ENCODE measurements around the gene SLFN5.
"Not testable (repeated sequence)": the region's sequence is repeated elsewhere in the genome, so short reads cannot be mapped to it uniquely, and the experiment has no call there.

Gene SLFN5

DNA sequence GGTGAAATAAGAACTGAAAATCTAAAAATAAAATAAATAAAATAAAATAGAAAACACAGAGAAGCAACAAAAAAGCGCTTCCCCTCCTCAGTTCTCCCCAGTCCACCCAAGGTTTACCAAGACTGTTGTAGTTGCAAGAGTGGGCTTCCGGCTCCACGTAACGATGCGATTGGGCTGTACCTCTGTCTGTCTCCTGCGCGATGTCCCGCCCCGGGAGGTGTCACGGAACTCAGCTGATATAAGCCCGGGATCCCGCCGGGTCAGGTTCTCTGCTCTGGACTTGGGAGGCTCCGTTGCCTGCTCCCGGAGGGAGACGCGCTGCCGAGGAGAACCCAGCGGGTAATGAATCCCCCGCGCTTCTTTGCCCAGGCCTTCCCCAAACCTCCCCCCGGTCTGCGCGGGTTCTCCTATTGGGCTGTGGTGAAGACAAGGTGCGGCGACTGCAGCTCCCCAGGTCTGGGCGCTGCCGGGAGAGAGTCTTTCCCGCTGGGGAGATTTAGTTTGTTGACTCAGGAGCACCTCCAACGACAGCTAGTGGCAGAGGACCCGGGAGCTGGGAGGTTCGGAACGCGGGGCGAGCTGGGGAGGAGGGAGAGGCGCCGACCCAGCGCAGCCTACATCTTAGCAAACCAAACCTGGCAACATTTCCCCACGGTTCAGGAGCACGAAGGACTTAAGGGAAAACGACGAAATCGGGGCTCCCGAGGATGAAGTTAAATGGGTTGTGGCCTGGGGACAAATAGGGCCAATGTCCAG is at the start of gene SLFN5:
Gene SLFN5 (plus strand): TSS at position 268 of the 756 bp plus-strand sequence. CDS start 15,619 bp downstream, outside the sequence.
- DNase-seq (ENCODE audit: low read depth) = peak; percentile 87

DNA sequence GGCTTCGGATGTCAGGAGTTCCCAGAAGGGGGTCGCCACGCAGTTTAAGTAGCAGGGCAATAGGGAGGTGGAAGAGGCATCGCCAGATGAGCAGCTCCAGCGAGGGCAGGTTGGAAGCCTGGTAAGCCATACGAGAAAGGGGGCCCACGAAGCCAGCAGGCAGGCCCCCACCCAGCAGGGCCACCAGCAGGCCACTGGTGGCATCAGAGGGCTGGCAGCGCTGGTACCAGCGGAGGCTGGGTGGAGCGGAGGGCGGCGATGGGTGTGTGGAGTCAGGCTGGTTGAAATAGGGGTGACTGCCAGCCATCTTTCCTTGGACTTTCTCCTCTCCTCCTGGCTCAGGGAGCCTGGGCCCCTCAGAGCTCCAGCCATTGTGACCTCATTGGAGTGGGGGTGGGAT is 48.9 kb upstream of the SLFN5 start, which contains the start of gene SLC35G3:
Gene SLC35G3 (minus strand): TSS at position 393 of the 400 bp plus-strand sequence. CDS start 86 bp downstream, at position 307.
- not testable (repeated sequence) for DNase-seq (ENCODE audit: low read depth)

DNA sequence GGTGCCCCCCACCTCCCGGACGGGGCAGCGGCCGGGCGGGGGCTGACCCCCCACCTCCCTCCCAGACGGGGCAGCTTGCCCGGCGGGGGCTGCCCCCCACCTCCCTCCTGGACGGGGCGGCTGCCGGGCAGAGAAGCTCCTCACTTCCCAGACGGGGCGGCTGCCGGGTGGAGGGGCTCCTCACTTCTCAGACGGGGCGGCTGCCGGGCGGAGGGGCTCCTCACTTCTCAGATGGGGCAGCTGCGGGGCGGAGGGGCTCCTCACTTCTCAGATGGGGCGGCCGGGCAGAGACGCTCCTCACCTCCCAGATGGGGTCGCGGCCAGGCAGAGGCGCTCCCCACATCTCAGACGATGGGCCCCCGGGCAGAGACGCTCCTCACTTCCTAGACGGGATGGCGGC is 47.8 kb upstream of the SLFN5 start:
- DNase-seq (ENCODE audit: low read depth) = not testable (repeated sequence)

DNA sequence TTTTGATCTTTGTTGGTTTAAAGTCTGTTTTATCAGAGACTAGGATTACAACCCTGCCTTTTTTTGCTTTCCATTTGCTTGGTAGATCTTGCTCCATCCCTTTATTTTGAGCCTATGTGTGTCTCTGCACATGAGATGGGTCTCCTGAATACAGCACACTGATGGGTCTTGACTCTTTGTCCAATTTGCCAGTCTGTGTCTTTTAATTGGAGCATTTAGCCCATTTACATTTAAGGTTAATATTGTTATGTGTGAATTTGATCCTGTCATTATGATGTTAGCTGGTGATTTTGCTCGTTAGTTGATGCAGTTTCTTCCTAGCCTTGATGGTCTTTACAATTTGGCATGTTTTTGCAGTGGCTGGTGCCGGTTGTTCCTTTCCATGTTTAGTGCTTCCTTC is 40.3 kb upstream of the SLFN5 start:
- DNase-seq (ENCODE audit: low read depth) = not testable (repeated sequence)

DNA sequence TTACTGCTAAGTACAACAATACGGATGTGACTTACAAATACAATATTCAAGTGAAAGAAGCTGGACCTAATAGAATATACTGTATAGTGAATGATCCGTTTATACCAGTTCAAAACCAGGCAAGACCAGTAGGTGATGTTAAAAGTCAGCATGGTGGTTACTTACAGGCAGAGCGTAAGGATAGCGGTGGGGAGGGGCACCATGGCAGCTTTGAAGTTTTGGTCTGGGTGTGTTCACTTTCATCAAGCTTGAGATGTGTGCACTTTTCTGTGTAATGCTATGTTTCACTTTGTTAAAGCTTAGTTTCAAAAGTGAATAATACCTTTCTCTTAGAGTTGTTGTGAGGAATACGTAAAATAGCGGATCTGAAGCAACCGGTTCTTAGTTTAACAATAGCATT is 32.1 kb upstream of the SLFN5 start:
- DNase-seq (ENCODE audit: low read depth) = no peak

DNA sequence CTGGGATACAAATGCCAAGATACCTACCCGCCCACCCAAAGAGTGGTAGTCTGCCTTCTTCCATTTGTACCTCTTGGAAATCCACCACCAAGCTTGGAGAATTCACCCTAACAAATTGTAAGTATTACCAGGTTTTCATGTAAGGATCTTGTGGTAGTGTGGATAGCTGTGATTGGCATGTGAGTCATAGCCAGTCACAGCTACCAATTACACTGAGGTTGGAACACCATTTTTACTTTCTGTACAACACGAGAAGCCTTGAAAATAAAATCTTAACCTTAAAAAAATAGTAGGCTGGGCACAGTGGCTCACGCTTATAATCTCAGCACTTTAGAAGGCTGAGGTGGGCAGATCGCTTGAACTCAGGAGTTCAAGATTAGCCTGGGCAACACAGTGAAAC is 30.2 kb upstream of the SLFN5 start:
- no peak for DNase-seq (ENCODE audit: low read depth)

DNA sequence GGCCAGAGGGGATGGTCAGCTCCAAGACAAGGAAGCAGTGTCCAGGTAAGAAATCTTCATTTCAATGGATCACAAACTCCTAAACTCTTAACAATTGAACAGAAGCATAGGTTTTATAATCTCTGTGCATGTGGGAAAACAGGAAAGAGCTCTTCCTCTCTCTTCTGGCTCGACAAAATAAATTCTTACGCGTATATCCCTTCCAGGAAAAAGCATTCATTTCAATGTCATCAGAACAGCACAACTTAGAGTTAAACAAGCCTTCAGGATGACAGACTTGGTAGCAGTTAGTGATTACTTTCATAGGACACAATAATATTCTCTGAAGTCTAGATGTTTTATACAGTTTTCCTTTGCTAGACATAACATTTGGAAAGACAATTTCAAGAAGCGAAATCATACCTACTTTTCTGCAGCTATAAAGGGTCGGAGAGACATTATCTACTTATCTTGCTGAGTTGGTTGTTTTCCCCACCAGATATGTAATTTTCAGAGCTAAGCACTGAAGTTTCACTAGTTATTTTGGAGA is 29.4 kb upstream of the SLFN5 start:
- no peak for DNase-seq (ENCODE audit: low read depth)

DNA sequence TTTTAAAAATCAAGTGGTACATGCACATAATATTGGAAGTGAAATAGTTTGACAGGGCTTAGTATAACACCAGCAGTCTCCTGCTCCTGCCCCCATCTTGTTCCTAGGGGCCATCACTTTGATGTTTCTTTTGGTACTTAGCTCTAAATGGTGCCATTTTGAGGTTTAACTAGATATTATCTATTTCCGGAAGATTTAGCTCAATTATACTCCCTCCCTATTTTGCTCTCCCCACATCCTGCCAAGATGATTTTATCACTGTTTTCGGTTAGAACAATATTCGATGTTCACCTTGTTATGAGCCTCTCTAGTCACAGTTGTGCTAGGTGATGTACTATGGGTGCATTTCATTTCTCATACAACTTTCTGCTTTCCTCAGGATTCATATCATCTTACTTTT is 28.7 kb upstream of the SLFN5 start:
- DNase-seq (ENCODE audit: low read depth) = peak; percentile 45

DNA sequence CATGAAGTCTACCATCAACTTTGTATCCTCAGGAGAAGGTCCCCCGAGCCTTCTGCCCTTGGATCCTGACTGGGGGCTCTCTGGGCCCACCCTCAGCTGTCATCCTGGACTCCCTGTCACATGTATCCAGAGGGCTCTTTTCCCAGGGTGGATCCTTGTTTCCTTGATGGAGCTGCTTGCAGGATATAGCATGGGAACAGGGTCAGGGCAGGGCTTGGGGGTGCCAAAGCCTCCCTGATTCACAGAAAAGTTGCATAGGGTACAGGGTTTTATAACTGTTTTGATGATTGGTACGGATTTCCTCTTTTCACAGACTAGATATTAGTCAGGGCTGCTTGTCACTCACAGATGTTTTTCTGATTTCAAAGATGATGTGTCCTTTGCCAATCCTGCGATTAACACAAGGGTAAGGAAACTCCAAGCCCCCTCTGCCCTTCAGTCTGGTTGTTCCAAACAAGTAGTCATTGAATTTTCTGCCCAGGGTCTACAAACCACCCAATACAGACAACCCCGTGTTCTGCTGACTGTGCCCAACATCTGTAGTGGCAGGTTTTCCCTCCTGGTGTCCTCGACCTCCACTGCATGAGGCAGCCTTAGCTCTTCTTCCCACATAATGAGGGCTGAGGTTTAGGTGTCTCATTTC is 28.1 kb upstream of the SLFN5 start:
- DNase-seq (ENCODE audit: low read depth) = peak; percentile 23

DNA sequence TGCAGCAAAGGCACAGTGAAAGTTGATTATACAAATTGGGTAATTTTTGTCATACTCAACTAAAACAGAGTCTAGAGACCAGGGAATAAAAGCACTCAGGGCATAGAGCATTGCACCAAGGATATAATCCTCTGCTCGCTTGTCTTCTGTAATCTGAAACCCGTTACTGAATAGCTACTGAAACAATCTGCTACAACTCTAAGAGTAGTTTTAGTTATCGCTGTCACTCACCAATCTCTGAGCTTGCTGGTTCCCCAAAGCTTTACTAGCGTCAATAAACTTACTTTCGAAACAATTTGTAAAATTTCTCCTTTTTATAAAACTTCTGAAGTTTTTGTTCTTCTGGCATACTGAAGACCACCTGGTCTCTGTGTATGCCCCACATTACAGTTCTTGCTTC is 25.8 kb upstream of the SLFN5 start:
- DNase-seq (ENCODE audit: low read depth) = no peak

DNA sequence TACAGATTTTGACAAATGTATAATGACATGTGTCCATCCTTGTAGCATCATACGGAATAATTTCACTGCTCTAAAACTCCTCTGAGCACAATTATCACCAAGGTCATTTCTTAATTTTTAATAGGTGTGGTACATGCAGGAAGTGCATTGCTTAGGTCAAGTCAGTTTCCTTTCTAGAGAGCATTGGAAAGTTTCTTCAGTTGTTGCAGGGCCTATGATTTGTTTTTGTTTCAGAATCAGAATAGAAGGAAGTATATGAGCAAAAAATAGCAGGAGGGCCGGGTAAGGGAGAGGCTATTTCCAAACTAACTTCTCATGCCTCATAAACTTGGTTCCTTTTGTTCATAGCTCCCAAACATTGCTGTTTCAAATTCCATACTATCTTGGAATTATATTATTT is 24.0 kb upstream of the SLFN5 start:
- no peak for DNase-seq (ENCODE audit: low read depth)

DNA sequence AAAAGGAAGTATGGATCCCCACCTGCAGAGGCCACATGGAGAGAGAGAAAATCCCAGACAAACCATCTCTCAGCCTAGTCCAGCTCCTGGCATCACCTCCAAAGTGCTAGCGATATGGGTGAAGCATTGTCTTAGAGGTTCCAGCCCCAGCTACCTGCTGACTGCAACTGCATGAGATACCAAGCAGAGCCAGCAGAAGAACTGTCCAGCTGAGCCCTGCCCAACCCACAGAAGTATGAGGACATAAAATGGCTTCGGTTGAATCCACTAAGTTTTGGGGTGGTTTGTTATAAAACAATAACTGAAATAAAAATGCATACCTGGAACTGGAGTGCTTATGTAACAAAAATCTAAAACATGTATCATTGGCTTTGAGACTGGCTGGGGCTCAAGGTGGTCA is 20.4 kb upstream of the SLFN5 start:
- no peak for DNase-seq (ENCODE audit: low read depth)

DNA sequence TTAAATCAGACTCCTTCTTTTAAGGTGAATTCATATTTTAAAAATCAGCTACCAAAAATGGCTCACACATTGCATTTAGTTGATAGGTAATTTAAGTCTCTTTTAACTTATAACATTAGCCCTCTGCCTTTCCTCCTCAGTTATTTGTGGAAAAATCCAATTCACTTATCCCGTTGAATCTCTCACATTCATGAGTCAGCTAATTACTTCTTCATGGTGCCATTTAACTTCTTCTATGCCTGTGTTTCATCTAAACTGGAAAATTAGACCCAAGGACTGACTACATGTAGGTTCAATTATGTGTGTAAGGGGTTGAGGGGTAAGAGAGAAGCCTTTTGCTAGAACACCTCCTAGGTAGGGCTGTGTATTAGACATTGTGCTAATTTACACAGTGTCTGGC is 18.4 kb upstream of the SLFN5 start:
- DNase-seq (ENCODE audit: low read depth) = no peak

DNA sequence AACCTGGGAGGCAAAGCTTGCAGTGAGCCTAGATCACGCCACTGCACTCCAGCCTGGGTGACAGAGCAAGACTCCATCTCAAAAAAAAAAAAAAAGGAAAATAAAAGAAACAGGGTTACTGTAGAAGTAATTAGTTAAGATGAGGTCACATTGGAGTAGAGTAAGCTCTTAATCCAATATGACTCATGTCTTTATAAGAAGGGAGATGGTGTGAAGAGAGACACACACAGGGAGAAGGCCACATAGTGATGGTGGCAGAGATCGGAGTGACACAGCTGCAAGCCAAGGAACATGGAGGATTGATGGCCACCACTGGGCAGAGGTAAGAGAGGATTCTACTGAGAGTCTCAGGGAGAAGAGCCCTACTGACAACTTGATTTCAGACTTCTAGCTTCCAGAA is 15.3 kb upstream of the SLFN5 start:
- no peak for DNase-seq (ENCODE audit: low read depth)

DNA sequence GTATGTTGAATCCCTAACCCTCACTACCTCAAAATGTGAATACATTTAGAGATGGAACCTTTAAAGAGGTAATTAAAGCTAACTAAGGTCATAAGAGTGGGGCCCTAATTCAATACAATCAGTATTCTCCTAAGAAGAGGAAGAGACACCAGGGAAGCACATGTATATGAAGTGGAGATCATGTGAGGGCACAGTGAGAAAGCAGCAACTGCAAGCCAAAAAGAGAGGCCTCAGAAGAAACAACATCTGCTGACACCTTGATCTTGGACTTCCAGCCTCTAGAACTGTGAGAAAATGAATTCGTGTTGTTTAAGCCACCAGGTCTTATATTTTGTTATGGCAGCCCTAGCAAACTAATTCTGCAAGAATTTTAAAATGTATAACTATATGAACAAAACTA is 13.2 kb upstream of the SLFN5 start:
- no peak for DNase-seq (ENCODE audit: low read depth)

DNA sequence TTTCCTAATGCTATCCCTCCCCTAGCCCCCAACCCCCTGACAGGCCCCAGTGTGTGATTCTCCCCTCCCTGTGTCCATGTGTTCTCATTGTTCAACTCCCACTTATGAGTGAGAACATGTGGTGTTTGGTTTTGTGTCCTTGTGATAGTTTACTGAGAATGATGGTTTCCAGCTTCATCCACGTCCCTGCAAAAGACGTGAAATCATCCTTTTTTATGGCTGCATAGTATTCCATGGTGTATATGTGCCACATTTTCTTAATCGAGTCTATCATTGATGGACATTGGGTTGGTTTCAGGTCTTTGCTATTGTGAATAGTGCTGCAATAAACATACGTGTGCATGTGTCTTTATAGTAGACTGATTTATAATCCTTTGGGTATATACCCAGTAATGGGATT is 8.6 kb upstream of the SLFN5 start:
- not testable (repeated sequence) for DNase-seq (ENCODE audit: low read depth)

DNA sequence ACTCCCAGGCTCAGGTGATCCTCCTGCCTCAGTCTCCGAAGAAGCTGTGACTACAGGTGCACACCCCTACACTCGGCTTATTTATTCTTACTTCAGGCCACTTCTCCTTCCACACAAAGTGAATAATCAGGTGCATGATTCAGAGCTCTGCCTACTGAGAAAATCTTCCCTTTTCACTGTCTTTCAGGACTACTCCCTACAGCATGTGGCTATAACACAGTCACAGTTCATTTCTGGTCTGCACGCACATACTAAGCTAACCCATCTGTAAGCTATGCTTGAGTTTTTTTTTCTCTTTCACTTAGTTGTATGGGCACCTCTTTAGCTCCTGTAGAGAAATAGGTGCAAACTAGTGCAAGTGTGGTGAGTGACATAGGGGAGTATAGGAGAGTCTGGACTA is 7.6 kb upstream of the SLFN5 start:
- DNase-seq (ENCODE audit: low read depth) = no peak

DNA sequence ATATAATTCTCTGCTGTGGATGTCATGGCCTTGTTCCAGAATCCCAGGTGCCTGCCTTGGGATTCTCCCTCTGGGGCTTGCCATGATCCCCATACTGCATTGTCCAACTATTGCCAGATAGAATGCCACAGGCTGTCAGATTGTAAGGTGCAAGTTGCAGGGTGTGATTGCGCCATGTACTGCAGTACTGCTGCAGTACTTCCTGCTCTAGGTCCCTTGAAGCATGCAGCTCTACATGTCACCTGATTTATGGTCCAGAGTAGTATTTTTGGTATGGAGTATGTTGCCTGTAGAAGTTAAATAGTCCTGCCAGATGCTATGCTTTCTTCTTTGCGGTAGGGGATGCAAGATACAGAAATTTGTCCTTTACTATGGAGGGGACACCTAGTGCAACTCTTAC is 7.0 kb upstream of the SLFN5 start:
- no peak for DNase-seq (ENCODE audit: low read depth)

DNA sequence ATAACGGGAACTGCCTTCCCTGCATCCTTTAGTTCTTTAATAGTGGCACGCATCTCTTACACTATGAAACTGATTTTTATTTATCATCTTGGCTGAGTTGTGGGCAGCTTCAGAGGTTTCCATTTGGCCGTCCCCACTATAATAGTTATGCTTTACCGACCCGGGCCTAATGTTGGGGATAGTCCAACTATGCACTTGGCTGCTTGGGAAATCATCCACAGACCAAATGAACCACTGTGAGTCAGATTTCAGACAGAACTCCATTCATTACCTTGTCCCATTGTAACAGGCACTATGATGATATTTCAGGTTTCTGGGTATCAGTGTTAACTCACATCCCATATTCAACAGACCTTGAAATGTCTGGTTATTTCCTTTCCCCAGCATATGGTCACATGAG is 6.1 kb upstream of the SLFN5 start:
- no peak for DNase-seq (ENCODE audit: low read depth)

DNA sequence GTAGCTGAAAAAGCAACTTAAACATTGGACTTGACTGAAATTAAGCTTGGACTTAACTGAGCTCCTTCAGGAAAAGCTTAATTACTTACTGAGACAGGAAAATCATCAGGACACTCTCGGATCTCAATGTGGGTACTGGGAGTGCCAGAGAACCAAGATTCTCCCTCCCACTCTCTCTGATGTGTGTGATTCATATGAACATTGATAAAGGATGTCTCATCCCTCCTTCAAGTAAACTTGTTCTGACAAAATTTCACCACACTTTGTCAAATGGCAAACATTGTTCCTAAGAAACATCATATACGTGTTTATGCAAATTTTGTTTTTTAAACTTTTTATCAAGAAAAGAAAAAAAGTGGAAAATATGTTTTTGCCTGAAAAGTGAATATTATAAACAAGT is 4.1 kb upstream of the SLFN5 start:
- DNase-seq (ENCODE audit: low read depth) = no peak

DNA sequence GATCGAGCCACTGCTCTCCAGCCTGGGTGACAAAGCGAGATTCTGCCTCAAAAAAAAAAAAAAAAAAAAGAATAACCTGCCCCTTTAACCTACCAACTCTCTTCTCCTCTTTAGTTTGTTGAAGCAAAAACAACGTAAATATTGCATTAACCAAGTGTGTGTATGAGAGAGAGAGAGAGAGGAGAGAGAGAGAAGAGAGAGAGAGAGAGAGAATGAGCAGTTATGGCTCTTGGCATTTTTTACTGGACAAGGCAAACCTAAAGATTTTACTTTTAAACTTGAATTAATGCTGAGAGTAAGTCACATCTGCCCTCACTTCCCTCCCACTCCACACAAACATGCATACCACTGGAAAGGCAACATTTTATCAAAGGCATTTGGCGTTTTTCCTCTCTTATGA is 3.0 kb upstream of the SLFN5 start:
- DNase-seq (ENCODE audit: low read depth) = no peak

DNA sequence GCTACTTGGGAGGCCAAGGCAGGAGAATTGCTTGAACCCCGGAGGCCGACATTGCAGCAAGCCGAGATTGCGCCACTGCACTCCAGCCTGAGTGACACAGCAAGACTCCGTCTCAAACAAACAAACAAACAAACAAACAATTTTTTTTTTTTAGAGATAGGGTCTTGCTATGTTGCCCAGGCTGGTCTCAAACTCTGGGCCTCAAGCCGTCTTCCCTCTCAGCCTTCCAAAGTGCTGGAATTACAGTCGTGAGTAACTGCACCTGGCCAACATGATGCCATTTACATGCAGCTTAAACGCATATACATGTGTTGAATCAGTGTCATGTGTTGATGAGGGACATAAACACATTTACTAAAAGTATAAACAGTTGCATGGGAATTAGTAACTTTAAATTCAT is 2.0 kb upstream of the SLFN5 start:
- no peak for DNase-seq (ENCODE audit: low read depth)

DNA sequence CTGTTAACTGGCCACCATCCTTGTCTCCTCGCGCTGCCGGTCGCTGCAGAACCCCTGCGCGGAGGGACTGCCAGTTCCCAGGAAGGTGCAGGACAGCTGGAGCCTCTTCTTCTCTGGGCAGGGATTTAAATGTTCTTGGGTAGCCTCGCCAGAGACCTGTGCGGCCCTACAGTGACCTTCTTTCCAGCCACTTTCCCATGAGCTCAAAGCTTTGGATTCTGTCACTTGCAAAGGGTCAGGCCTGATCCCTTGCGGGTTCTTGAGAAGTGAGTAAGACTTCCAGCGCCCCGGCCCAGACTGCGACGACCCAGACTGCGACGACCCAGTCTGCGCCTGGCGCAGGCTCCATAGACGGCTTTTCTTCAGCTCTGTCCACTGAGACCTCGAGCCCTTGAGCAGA is 1.4 kb upstream of the SLFN5 start:
- peak; percentile 29 for DNase-seq (ENCODE audit: low read depth)

All from T-helper 22 cell (primary cell).